RCC 7860 (cell line): ENCODE data around the gene CNOT2.
"Not testable (repeated sequence)": the region's sequence is repeated elsewhere in the genome, so short reads cannot be mapped to it uniquely, and the experiment has no call there.

ENCODE experiments used
- DNase-seq: peaks from one replicate; pipeline ENCODE4 v3.0.0-alpha.2; 2015; ENCODE audit warnings: low spot score
- FAIRE-seq: peaks from 2 replicates; lab custom pipeline; 2012; peaks lifted over from hg19 to GRCh38; lab: Jason Lieb, UNC

Gene CNOT2

GRCh38 chr12:70360218-70360617, 117.0 kb downstream of the CNOT2 start:
- DNase-seq (no peak), FAIRE-seq (no peak)

DNA sequence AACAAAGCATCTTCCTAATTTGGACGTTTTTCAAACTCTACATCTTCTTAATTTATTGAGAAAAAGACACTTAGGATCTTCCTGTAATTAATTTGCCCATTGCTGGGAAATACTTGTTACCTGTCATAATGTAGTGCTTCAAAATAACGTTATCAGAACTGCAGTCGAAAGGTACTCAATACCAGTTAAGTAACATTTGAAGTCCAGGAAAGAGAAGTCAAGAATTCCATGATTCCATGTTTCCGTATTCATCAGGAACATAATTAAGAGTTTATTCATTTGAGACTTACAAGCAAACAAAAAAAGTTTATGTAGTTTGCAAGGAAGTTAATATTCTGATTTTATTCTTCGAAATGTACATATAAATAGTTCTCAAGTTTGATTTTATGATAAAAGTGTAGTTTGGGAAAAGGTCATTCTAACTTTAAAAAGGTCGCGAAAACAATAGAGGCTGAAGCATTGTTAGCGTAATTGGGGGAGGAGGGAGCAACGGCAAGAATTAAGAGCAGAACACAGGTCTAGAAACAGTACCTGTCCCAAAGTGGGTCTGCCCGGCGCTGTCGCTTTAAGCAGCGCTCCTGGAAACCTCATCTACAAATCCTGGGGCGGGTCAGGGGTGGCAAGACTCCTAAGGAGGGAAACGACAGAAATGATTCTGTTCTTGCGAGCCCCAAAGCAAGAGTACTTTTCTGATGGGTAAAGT, 121.6 kb downstream of the CNOT2 start:
- DNase-seq (no peak), FAIRE-seq (no peak)

- DNase-seq = no peak
- no peak for FAIRE-seq
Observed at GRCh38 chr12:70365398-70365647, 122.1 kb downstream of the CNOT2 start.

GRCh38 chr12:70365648-70366518, 122.7 kb downstream of the CNOT2 start, which contains the start of gene KCNMB4:
Gene KCNMB4 (plus strand): TSS chr12:70366290. CDS start chr12:70366735, 445 bp downstream.
- DNase-seq (peak; percentile 29), FAIRE-seq (no peak)

DNA sequence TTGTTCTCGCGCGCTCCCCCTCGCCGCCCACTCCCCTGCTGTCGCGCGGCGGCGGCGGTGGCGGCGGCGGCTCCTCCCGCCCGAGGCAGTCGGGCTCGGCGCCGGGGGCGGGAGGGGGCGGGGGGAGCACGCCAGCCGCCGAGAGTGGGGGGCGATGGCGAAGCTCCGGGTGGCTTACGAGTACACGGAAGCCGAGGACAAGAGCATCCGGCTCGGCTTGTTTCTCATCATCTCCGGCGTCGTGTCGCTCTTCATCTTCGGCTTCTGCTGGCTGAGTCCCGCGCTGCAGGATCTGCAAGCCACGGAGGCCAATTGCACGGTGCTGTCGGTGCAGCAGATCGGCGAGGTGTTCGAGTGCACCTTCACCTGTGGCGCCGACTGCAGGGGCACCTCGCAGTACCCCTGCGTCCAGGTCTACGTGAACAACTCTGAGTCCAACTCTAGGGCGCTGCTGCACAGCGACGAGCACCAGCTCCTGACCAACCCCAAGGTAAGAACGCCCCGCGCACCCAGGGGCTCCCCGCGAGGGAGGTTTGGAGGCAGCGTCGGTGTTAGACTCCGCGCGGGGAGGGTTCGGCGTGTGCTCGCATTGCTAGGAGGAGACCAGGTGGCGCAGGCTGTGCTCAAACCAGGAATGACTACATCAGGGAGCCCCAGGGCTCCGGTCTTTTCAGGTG, 123.5 kb downstream of the CNOT2 start:
- FAIRE-seq (no peak), DNase-seq (no peak)

DNA sequence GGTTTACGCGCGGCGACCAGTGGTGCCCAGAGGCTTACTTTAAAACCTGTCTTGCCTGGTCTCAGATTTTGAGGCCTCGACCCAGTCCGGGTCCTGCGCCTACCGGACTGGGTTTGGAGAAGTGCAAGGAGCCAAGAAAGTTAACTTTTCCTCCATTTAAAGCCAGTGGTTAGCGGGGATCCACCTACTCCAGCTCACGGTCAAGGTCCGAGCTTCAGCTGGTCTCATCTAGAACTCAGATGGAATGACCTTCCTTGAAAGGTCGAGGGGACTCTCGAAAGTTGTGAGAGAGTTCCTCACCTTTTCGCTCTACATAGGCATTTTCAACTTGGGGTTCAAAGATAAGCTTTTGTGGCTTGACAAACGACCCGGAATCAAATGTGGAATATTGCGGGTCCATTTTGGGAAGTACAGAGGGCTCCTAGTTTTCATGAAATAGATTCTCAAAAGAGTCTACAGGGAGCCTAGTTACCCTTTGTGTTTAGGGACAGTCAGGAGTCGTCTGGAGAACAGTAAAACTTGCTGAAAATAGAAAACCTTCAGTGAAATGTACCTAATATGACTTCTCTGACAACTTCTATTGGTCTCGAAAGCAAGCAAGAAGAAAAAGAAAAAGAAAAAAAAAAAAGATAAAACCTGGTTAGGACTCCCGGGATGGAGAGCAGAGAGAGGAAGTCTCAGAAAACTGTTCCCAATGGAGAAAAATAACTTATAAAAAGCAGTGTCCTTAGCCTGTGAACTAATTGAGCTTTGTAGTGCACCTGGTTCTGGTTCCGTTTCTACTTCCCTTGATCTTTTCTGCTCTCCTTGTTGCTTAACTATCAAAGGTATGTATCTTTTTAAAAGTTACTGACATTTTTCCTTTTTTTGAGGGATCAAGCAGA, 124.3 kb downstream of the CNOT2 start:
- FAIRE-seq = no peak
- no peak for DNase-seq

DNA sequence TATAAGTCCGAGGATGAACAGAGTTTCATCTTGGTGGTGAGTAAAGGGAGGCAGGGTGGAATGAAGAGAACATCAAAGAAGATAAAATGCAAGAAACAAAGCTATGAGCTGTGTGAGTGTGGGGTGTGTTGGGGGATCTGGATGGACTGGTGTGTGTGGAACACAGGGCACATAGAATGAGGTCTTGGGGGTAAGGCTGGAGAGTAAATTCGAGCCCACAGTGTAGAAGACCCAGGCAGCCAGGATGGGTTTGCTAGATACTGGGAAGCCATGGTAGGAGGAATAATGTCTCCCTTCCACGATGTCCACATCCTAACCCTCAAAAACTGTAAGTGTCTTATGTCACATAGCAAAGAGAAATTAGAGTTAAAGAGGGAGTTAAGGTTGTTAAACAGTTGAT, 129.6 kb downstream of the CNOT2 start:
- FAIRE-seq (no peak), DNase-seq (no peak)

DNA sequence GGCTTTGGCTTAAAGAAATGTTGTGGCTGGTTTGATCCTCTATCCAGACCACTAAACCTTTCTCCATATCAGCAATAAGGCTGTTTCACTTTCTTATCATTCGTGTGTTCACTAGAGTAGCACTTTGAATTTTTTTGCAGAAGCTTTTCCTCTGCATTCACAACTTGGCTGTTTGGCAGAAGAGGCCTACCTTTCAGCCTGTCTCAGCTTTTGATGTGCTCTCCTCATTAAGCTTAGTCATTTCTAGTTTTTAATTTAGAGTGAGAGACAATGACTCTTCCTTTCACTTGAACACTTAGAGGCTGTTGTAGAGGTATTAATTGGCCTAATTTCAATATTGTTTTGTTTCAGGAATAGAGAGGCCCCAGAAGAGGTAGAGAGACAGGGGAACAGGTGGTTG, 136.6 kb downstream of the CNOT2 start:
- FAIRE-seq (no peak), DNase-seq (no peak)

DNA sequence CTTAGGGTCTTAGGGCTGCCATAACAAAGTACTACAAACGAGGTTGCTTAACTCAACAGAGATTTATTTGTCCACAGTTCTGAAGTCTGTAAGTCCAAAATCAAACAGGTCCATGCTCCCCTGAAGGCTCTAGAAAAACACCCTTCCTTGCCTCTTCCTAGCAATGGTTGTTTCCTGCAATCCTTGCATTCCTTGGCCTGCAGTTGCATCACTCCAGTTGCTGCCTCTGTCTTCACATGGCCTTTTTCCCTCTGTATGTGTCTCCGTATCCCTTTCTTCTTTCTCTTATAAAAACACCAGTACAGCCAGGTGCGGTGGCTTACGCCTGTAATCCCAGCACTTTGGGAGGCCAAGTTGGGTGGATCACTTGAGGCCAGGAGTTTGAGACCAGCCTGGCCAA, 140.3 kb downstream of the CNOT2 start:
- FAIRE-seq (no peak), DNase-seq (no peak)

- FAIRE-seq = no peak
- DNase-seq = no peak
Observed at GRCh38 chr12:70383886-70384285, 140.7 kb downstream of the CNOT2 start.

GRCh38 chr12:70386771-70387170, 143.5 kb downstream of the CNOT2 start:
- FAIRE-seq = no peak

DNA sequence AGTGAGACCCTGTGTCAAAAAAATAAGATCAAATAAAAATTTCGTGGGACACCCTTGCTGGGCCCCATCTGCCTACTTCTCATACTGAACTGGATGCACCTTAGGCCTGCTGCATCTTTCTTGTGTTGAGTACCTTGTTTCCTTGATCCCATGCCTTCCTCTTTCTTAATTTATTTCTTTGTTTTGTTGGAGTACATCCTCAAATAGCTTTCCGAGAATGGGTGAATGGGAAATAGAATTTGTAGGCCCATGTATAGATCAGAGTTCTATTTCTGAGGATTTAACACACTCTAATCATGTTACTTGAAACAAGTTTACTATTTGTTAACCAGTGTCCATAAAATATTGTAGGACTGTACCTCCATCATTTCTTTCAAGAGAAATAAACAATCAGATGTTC, 146.4 kb downstream of the CNOT2 start:
- FAIRE-seq (no peak), DNase-seq (no peak)

More at GRCh38 chr12:70386771-70387170, 143.5 kb downstream of the CNOT2 start:
- no peak for DNase-seq

DNA sequence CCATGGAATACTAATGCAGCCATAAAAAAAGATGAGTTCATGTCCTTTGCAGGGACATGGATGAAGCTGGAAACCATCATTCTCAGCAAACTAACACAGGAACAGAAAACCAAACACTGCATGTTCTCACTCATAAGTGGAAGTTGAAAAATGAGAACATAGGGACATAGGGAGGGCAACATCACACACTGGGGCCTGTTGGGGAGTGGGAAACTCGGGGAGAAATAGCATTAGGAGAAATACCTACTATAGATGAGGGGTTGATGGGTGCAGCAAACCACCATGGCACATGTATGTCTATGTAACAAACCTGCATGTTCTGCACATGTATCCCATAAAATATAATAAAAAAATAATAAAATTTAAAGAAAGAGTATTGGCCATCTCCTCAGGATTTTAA, 149.4 kb downstream of the CNOT2 start:
- not testable (repeated sequence) for DNase-seq, FAIRE-seq

- DNase-seq (no peak), FAIRE-seq (no peak)
Observed at GRCh38 chr12:70393787-70394499, 150.7 kb downstream of the CNOT2 start.

- FAIRE-seq (no peak), DNase-seq (no peak)
Observed at GRCh38 chr12:70398002-70398401, 154.8 kb downstream of the CNOT2 start.

- no peak for DNase-seq
- FAIRE-seq = no peak
Observed at GRCh38 chr12:70398862-70399261, 155.6 kb downstream of the CNOT2 start.

- no peak for DNase-seq
- FAIRE-seq = no peak
Observed at GRCh38 chr12:70399311-70399710, 156.1 kb downstream of the CNOT2 start.

GRCh38 chr12:70400124-70400523, 156.9 kb downstream of the CNOT2 start:
- FAIRE-seq (no peak), DNase-seq (no peak)

DNA sequence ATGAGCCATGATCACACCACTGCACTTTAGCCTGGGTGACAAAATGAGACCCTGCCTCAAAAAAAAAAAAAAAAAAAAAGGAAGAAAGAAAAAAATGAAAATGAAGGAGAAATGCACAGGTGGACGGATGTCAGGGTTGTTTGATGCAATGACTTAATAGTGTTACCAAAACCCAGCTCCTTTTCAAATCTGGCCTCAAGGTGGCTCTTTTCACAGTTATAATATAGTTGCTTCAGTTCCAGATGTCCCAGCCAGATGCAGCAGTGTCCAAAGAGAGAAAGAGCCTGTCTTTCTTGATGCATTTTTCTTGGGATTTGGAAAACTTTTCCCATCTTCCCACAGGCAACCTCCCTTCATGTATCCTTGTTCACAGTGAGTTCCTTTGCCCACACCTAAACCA, 159.4 kb downstream of the CNOT2 start:
- FAIRE-seq = no peak
- no peak for DNase-seq

DNA sequence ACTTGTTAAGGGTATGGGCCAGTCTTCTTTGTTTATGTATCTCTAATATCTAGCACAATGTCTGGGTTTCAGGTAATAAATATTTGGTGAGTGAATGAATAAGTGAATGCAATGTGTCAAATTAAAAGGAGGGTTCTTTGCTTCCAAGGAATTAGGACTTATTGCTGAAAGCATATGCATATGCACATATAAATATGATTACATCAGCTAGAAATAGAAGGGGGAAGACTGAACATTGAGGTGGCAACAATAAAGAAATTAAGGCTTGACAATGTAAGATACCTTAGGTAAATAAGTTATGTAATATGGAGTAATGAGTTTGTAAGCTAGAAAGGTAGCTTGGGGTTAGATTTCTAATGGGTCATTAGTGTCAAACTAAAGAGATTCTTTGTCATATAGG, 160.6 kb downstream of the CNOT2 start:
- FAIRE-seq (no peak), DNase-seq (no peak)
